ENCODE measurements around the gene GABBR2.

GRCh38 chr9:98361645-98362044 is 347.1 kb downstream of the GABBR2 start:
- TF ChIP-seq CTCF (conservative IDR thresholded peaks at IDR 0.05) (no peak), ZFX (IDR thresholded peaks at IDR 0.05) (no peak)
